Calu3 (cell line): ENCODE data around the gene CKAP5. TPM values are rescaled to one million over a fixed set of nuclear protein-coding genes. Genes with fewer than 3 reads are reported as not detected.

Experiments
- BruUV-seq: library from RNA; stranded (reverse); fragments of 400-500 nt; replicated peaks from 2 replicates; lab custom pipeline; 2021; lab: Mats Ljungman, UMichigan
- CTCF ChIA-PET: fragments of 300-600 bp; sonication (Branson Sonifier 250); formaldehyde crosslinking; loops from one replicate; lab custom pipeline; 2022; ENCODE audit warnings: antibody characterized with exemption; lab: Charles Lee
- DNase-seq: peaks from one replicate; pipeline ENCODE4 v3.0.0; 2022
- H3K27ac Mint-ChIP-seq: one replicate; pipeline ENCODE4 v1.8.0; 2022; ENCODE audit warnings: mixed read lengths; ENCODE audit not compliant: unreplicated experiment
- H3K27me3 Mint-ChIP-seq: one replicate; pipeline ENCODE4 v1.8.0; 2022; ENCODE audit warnings: mixed read lengths; ENCODE audit not compliant: unreplicated experiment
- H3K36me3 Mint-ChIP-seq: one replicate; pipeline ENCODE4 v1.8.0; 2022; ENCODE audit warnings: mild to moderate bottlenecking, moderate library complexity, mixed read lengths; ENCODE audit not compliant: insufficient read depth, unreplicated experiment
- H3K4me1 Mint-ChIP-seq: one replicate; pipeline ENCODE4 v1.8.0; 2022; ENCODE audit warnings: mild to moderate bottlenecking, low read depth, mixed read lengths; ENCODE audit not compliant: unreplicated experiment
- H3K4me3 Mint-ChIP-seq: one replicate; pipeline ENCODE4 v1.8.0; 2022; ENCODE audit warnings: mild to moderate bottlenecking, low read depth, moderate library complexity, mixed read lengths; ENCODE audit not compliant: unreplicated experiment
- H3K9me3 Mint-ChIP-seq: one replicate; pipeline ENCODE4 v1.8.0; 2022; ENCODE audit warnings: low read depth, mixed read lengths; ENCODE audit not compliant: unreplicated experiment
- intact Hi-C: fragments of 100-400 bp; cut with micrococcal nuclease; formaldehyde crosslinking; loops from one replicate; pipeline ENCODE4 v1.10.0; 2022; ENCODE audit not compliant: unreplicated experiment
- total RNA-seq: library from RNA; stranded (reverse); gene quantifications from 2 replicates; pipeline ENCODE4 v1.2.3, GENCODE V29; 2022
- TF ChIP-seq, protein P1 (sequence below): fragments of 200-600 bp; IDR thresholded peaks from one replicate; pipeline ENCODE4 v1.8.0; 2022; ENCODE audit warnings: antibody characterized with exemption; ENCODE audit not compliant: unreplicated experiment

The CKAP5 gene
- total RNA-seq, 1 experiment from 2014 or later = 140 TPM

DNA sequence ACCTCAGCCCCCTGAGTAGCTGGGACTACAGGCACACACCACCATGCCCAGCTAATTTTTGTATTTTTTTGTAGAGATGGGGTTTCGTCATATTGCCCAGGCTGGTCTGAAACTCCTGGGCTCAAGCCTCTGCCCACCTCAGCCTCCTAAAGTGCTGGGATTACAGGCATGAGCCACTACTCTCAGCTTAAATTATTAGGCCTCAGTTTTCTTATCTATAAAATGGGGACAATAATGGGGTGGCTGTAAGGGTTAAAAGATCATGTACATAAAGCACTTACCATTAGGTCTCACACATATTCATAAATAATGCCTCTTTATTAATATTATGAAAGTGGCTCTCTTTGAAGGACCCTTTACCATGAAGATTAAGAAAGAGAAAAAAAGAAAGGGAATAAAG, 31.5 kb upstream of the CKAP5 start:
- TF ChIP-seq, protein P1, sequence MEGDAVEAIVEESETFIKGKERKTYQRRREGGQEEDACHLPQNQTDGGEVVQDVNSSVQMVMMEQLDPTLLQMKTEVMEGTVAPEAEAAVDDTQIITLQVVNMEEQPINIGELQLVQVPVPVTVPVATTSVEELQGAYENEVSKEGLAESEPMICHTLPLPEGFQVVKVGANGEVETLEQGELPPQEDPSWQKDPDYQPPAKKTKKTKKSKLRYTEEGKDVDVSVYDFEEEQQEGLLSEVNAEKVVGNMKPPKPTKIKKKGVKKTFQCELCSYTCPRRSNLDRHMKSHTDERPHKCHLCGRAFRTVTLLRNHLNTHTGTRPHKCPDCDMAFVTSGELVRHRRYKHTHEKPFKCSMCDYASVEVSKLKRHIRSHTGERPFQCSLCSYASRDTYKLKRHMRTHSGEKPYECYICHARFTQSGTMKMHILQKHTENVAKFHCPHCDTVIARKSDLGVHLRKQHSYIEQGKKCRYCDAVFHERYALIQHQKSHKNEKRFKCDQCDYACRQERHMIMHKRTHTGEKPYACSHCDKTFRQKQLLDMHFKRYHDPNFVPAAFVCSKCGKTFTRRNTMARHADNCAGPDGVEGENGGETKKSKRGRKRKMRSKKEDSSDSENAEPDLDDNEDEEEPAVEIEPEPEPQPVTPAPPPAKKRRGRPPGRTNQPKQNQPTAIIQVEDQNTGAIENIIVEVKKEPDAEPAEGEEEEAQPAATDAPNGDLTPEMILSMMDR = no peak
- Mint-ChIP-seq H3K4me3 (no peak overlapping the region), H3K27me3 (peaks cover 14% of the 10 kb centered on the region), H3K27ac (no peak overlapping the region), H3K9me3 (no peaks in the 10 kb centered on the region), H3K4me1 (no peaks in the 10 kb centered on the region), H3K36me3 (no peaks in the 10 kb centered on the region)
- intact Hi-C loops = no loop called here
- CTCF ChIA-PET = interaction anchor here (0.6 kb wide), 2 partner anchors 52 to 72 kb away, joined by 3 to 5 read pairs; no protein-coding TSS in a partner anchor
- no TSS peak for BruUV-seq
- no peak for DNase-seq

DNA sequence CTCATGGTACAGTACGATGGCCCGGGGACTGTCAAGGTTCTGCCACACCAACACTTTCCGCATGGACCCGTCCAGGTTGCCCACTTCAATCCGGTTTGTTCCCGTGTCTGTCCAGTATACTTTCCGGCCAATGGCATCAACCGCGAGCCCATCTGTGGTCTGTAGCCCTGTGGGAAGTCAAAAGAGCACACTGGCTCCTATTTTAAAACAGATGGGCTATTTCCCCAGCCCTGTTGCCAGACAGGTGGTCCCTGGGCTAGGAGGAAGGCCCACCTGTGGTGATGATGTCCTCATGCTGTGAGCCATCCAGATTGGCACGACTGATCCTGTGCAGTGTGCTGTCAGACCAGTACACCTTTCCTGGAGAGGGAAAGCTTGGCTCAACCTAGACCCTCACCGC, 30.4 kb upstream of the CKAP5 start:
- BruUV-seq = no TSS peak
- Mint-ChIP-seq H3K9me3 (no peaks in the 10 kb centered on the region), H3K27me3 (peaks cover 6% of the 10 kb centered on the region), H3K27ac (no peak overlapping the region), H3K4me3 (no peak overlapping the region), H3K36me3 (no peaks in the 10 kb centered on the region), H3K4me1 (no peaks in the 10 kb centered on the region)
- TF ChIP-seq, protein P1 = no peak
- CTCF ChIA-PET = interaction anchor here (0.8 kb wide), 1 partner anchor 20 kb away, joined by 3 read pairs; no protein-coding TSS in a partner anchor
- DNase-seq = no peak
- intact Hi-C loops = no loop called here

DNA sequence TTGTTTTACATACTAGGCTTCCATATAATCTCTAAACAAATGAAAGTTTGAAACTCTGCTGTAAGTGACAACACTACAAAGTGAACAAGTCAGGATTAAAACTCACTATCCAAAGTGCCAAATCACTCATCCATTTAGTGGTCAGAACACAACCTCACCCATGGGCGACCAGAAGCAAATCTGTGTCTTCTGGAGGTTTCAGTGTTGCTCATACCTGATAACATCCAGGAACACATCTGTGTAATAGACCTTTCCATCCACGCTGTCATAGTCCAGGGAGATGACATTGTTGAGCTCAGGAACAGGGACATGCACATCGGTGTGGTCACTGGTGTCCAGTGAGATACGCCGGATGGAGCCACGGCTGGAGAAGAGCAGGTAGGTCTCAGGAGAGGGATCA, 28.5 kb upstream of the CKAP5 start:
- intact Hi-C loops = no loop called here
- BruUV-seq = no TSS peak
- H3K9me3 Mint-ChIP-seq = no peaks in the 10 kb centered on the region
- no peak overlapping the region for H3K27ac Mint-ChIP-seq
- TF ChIP-seq, protein P1 = no peak
- H3K4me1 Mint-ChIP-seq = no peaks in the 10 kb centered on the region
- no peak overlapping the region for H3K4me3 Mint-ChIP-seq
- no peaks in the 10 kb centered on the region for H3K36me3 Mint-ChIP-seq
- peaks cover 2% of the 10 kb centered on the region for H3K27me3 Mint-ChIP-seq
- CTCF ChIA-PET = no interaction called here
- no peak for DNase-seq

DNA sequence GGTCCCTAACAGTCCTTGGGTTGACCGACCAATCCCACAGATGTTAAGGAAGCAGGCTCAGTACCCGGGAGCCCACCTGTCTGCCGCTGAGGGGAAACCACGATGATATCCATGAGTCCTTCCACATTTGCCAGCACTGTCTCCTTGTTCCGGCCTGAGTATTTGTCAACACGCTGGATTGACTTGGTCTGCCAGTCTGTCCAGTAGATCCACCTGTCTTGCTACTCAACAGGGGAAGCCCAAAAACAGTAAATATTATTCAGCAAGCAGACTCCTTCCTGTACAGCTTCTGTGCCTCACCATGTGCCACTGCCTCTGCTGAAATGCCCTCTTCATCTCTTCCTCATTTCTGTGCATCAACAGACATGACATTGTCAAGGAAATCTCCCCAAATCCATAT, 22.8 kb upstream of the CKAP5 start:
- H3K4me3 Mint-ChIP-seq = no peak overlapping the region
- TF ChIP-seq, protein P1 = no peak
- no peak overlapping the region for H3K27ac Mint-ChIP-seq
- no peaks in the 10 kb centered on the region for H3K9me3 Mint-ChIP-seq
- no peaks in the 10 kb centered on the region for H3K36me3 Mint-ChIP-seq
- peaks cover 15% of the 10 kb centered on the region for H3K27me3 Mint-ChIP-seq
- intact Hi-C loops = no loop called here
- CTCF ChIA-PET = no interaction called here
- H3K4me1 Mint-ChIP-seq = no peaks in the 10 kb centered on the region
- no TSS peak for BruUV-seq
- no peak for DNase-seq
